HG03103 (cell line): ENCODE measurements around the gene RNF224.

Experiments
- ATAC-seq: cut with Tn5 transposase; IDR thresholded peaks from one replicate; pipeline ENCODE4 v1.9.1; 2021; ENCODE audit warnings: low read depth; ENCODE audit not compliant: unreplicated experiment

Gene RNF224

GRCh38 chr9:137225699-137226331 is 1.5 kb upstream of the RNF224 start:
- ATAC-seq, result no peak

DNA sequence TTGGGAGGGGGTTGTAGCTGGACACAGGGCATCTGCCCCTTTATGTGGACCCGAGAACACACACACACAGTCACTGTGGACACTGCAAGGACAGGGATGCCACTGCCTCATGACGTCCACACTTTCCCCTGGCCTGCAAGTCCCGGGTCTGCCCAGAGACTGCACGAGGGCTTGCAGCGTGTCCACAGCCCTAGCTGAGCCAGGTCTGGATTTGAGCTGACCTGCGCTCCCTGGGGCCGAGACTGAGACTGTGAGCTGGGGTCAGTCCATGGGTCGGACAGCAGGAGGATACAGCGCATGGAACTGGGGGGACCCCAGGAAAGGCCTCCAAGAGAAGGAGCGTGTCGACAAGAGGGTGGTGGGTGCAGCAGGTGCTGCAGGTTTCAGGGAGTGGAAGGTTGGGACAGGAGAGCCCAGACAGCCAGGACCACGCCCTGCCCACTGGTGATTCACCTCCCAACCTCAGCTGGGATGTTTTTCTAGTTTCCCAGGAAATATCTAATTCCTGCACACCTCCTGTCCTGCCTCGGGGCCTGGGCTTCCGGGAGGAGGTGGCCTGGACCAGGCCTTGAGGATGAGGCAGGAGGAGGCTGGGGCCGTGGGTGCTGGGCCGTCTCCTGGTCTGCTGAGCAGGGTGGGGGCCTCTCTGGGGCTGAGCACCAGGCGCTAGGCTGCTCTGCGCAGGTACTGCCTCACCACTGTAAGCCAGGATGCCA is 806 bp upstream of the RNF224 start:
- ATAC-seq, result no peak

- no peak for ATAC-seq
Measured at GRCh38 chr9:137227853-137228505, 677 bp downstream of the RNF224 start.

DNA sequence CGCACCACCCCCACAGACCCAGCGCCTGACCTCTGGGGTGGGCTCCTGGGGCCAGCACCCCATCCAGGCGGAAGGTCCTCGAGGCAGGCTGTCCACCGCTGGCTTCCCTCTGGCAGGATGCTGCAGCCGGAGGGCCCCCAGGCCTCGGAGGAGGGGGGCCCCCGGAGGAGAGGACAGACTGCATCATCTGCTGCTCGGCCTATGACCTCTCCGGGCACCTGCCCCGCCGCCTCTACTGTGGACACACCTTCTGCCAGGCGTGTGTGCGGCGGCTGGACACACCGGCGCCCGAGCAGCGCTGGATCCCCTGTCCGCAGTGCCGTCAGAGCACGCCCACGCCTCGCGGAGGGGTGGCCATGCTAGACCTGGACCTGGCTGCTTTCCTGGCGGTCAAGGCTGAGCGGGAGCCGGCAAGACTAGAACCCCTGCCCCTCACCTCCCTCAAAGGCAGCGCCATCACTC is 1.2 kb downstream of the RNF224 start:
- no peak for ATAC-seq

GRCh38 chr9:137228968-137229896 is 1.9 kb downstream of the RNF224 start:
- no peak for ATAC-seq

DNA sequence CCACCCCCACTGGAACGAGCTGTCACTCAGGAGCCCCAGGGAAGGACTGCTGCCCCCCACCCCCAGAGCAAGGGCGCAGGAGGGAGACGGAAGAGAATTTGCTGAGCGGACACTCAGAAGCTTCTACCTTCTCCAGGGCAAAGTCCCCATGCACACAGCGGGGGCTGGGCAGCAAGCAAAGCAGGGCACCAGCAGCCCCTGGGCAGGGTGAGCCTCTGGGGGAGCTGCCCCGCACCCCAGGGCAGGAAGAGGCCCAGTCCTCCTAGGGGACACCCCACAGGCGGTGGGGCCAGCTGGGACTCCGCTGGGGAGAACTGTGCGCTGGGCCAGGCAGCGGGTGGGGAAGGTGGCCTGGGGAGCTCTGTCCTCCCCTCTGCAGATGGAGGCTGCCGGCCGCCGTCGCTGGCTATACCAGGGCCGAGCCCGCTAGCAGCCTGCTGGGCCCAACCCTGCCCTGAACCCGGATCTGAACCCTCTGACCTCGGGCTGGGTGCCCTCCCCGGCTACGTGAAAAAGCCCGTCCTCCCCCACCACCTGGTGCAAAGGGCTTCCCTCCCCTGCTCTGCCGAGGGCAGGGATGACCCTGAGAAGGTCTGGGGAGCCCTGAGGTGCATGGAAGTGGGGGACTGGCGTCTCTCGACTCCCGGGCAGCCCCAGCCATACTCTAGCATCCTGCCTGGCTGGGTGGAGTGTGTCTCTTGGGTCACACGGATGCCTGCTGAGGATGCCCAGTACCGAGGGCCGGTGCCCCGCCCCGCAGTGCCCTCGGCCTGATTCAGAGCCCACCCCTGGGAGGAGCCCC is 2.8 kb downstream of the RNF224 start:
- no peak for ATAC-seq

- ATAC-seq, result no peak
Measured at GRCh38 chr9:137230705-137231371, 3.5 kb downstream of the RNF224 start, which contains the start of gene SLC34A3. TSS of gene SLC34A3 (plus strand) at chr9:137230901. CDS start at chr9:137231703, 802 bp downstream.

GRCh38 chr9:137231372-137232039 is 4.2 kb downstream of the RNF224 start:
- ATAC-seq, result no peak

DNA sequence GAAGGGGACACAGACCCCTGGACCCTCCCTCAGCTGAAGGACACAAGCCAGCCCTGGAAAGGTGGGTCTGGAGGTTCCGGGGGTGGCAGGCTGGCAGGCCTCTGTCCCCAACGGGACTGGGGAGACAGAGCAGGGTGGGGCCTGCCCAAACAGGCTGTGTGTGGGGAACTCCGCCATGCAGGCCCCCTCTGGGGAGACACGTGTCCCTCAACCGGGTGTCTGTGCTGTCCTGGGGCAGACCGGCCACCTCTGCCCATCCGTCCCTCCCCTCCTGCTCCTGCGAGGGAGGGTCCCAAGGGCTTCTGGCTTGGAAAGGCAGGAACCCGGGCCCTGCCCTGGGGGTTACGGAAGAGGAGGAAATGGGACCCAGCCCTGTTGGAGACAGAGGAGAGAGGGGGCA is 4.8 kb downstream of the RNF224 start:
- no peak for ATAC-seq

DNA sequence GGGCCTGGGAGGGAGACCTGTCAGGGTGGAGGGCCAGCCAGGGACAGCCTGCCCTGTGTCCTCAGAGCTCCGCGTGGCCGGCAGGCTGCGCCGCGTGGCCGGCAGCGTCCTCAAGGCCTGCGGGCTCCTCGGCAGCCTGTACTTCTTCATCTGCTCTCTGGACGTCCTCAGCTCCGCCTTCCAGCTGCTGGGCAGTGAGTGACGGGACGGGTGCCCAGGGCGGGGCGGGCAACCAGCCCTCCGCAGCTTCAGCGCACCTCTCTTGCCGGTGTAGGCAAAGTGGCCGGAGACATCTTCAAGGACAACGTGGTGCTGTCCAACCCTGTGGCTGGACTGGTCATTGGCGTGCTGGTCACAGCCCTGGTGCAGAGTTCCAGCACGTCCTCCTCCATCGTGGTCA is 5.2 kb downstream of the RNF224 start:
- no peak for ATAC-seq

GRCh38 chr9:137233143-137233980 is 6.1 kb downstream of the RNF224 start:
- ATAC-seq, result no peak

DNA sequence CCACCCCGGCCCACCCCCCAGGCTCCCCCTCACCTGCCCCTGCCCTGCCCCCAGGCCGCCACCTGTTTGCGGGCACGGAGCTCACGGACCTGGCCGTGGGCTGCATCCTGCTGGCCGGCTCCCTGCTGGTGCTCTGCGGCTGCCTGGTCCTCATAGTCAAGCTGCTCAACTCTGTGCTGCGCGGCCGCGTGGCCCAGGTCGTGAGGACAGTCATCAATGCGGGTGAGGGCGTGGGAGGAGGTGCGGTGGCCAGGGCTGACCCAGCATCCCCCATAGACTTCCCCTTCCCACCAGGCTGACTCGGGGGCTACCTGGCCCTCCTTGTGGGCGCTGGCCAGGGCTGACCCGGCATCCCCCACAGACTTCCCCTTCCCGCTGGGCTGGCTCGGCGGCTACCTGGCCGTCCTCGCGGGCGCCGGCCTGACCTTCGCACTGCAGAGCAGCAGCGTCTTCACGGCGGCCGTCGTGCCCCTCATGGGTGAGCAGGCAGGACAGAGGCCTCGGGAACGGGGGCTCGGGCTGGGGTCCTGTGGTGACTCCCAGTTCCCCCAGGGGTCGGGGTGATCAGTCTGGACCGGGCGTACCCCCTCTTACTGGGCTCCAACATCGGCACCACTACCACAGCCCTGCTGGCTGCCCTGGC is 6.9 kb downstream of the RNF224 start:
- no peak for ATAC-seq

DNA sequence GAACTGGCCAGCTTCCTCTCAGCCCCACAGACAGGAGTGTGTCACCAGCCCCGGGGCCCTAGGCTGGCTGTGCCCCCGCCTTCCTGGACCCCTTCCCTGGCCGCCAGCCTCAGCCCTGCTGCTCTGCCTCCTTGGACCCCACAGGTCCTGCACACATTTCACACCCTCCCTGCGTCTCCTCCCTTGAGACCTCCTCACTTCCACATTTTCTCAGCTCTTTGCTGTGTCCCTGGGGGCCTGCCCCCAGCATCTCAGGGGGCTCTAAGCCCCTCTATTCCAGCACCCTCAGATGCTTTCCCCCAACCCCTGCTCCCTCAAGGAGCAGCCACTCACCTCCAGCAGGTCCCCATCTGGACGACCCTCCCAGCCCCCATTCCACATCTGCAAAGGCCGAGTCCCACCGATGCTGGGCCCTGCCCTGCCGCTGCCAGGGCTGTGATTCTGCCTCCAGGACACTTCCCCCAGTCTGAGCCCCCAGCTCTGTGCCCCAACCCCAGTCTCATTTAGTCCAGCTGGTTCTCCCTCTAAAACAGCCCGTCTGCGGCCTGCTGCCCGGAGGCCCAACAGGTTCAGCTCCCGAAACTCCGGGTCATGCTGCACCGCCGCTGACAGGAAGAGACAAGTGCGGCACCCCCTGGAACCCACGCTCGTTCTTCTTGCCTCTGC is 7.6 kb downstream of the RNF224 start:
- no peak for ATAC-seq

GRCh38 chr9:137235424-137236237 is 8.3 kb downstream of the RNF224 start:
- ATAC-seq, result no peak

DNA sequence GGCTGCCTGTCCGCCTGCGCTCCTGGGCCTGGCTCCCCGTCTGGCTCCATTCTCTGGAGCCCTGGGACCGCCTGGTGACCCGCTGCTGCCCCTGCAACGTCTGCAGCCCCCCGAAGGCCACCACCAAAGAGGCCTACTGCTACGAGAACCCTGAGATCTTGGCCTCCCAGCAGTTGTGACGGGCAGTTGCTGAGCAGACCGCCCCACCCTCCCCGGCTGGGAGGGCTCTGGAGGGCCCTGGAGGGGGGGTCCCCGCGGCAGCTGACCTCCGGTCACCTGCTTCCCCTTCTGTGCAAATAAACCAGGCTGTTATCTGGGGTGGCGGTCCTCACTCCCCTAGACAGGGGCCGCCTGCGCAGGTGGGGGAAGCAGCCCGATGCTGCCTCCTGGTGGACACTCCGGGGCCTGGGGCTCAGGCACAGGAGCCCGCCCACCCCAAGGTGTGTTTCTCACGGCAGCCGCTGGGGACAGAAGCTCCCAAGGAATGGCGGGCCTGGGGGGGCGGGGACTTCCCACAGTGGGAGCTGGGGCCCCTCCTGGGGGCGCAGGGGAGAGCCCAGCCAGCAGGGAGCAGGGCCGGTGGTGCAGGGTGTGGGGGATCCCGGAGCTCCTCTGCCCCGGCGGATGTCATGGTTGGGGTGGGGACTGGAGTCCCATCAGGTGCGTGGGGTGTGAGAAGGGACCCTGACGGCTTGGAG is 9.1 kb downstream of the RNF224 start:
- no peak for ATAC-seq
